ENCODE measurements around the gene TAF4B.
"Not testable (repeated sequence)": the region's sequence is repeated elsewhere in the genome, so short reads cannot be mapped to it uniquely, and the experiment has no call there.

TAF4B gene

GRCh38 chr18:26230497-26230896 lies 4.3 kb downstream of the TAF4B start:
- DNase-seq (ENCODE audit: low read depth in 2 of 2, low spot score in 1 of 2), result no peak

GRCh38 chr18:26233208-26233607 lies 7.0 kb downstream of the TAF4B start:
- DNase-seq (ENCODE audit: low read depth in 2 of 2, low spot score in 1 of 2), result no peak

- DNase-seq (ENCODE audit: low read depth in 2 of 2, low spot score in 1 of 2), result not testable (repeated sequence)
These were observed 11.1 kb downstream of the TAF4B start for GRCh38 chr18:26237363-26237762.

- not testable (repeated sequence) for DNase-seq (ENCODE audit: low read depth in 2 of 2, low spot score in 1 of 2)
These were observed 12.5 kb downstream of the TAF4B start for GRCh38 chr18:26238718-26239117.

GRCh38 chr18:26242392-26242791 lies 16.1 kb downstream of the TAF4B start:
- DNase-seq (ENCODE audit: low read depth in 2 of 2, low spot score in 1 of 2), result not testable (repeated sequence)

GRCh38 chr18:26245434-26245833 lies 19.2 kb downstream of the TAF4B start:
- DNase-seq (ENCODE audit: low read depth in 2 of 2, low spot score in 1 of 2), result not testable (repeated sequence)

- no peak for DNase-seq (ENCODE audit: low read depth in 2 of 2, low spot score in 1 of 2)
These were observed 26.2 kb downstream of the TAF4B start for GRCh38 chr18:26252411-26252810.

GRCh38 chr18:26254808-26255207 lies 28.6 kb downstream of the TAF4B start:
- DNase-seq (ENCODE audit: low read depth in 2 of 2, low spot score in 1 of 2), result not testable (repeated sequence)

- DNase-seq (ENCODE audit: low read depth in 2 of 2, low spot score in 1 of 2), result no peak
These were observed 29.7 kb downstream of the TAF4B start for GRCh38 chr18:26255695-26256622.

GRCh38 chr18:26258711-26259110 lies 32.5 kb downstream of the TAF4B start:
- no peak for DNase-seq (ENCODE audit: low read depth in 2 of 2, low spot score in 1 of 2)

- DNase-seq (ENCODE audit: low read depth in 2 of 2, low spot score in 1 of 2), result not testable (repeated sequence)
These were observed 33.2 kb downstream of the TAF4B start for GRCh38 chr18:26259416-26259815.

GRCh38 chr18:26262156-26262555 lies 35.9 kb downstream of the TAF4B start:
- DNase-seq (ENCODE audit: low read depth in 2 of 2, low spot score in 1 of 2), result no peak

- no peak for DNase-seq (ENCODE audit: low read depth in 2 of 2, low spot score in 1 of 2)
These were observed 41.2 kb downstream of the TAF4B start for GRCh38 chr18:26267357-26267930.

GRCh38 chr18:26268454-26268853 lies 42.2 kb downstream of the TAF4B start:
- DNase-seq (ENCODE audit: low read depth in 2 of 2, low spot score in 1 of 2), result no peak

- no peak for DNase-seq (ENCODE audit: low read depth in 2 of 2, low spot score in 1 of 2)
These were observed 45.8 kb downstream of the TAF4B start for GRCh38 chr18:26271917-26272549.

- DNase-seq (ENCODE audit: low read depth in 2 of 2, low spot score in 1 of 2), result no peak
These were observed 51.1 kb downstream of the TAF4B start for GRCh38 chr18:26277374-26277773.

GRCh38 chr18:26279428-26279827 lies 53.2 kb downstream of the TAF4B start:
- DNase-seq (ENCODE audit: low read depth in 2 of 2, low spot score in 1 of 2), result no peak

GRCh38 chr18:26286008-26286407 lies 59.8 kb downstream of the TAF4B start:
- DNase-seq (ENCODE audit: low read depth in 2 of 2, low spot score in 1 of 2), result no peak

- no peak for DNase-seq (ENCODE audit: low read depth in 2 of 2, low spot score in 1 of 2)
These were observed 61.4 kb downstream of the TAF4B start for GRCh38 chr18:26287644-26288043.

- no peak for DNase-seq (ENCODE audit: low read depth in 2 of 2, low spot score in 1 of 2)
These were observed 64.1 kb downstream of the TAF4B start for GRCh38 chr18:26290385-26290784.

GRCh38 chr18:26293982-26294381 lies 67.7 kb downstream of the TAF4B start:
- no peak for DNase-seq (ENCODE audit: low read depth in 2 of 2, low spot score in 1 of 2)

- no peak for DNase-seq (ENCODE audit: low read depth in 2 of 2, low spot score in 1 of 2)
These were observed 71.9 kb downstream of the TAF4B start for GRCh38 chr18:26298107-26298506.

Measured in stimulated activated CD8-positive, alpha-beta memory T cell treated with anti-CD3 and anti-CD28 coated beads, Interleukin-4, amount 100 ng/mL, for 1 hour (primary cell).